Activated T-cell treated with anti-CD3 and anti-CD28 coated beads, Interleukin-2, amount 50 U/mL, for 24 hours (primary cell): ENCODE results near the gene CDCA7.
A peak's percentile ranks its signal among the peaks of the same experiment; 100 is the strongest.

Experiments
- DNase-seq: peaks from one replicate; pipeline ENCODE4 v3.0.0-alpha.2; 2020
- H3K27ac Mint-ChIP-seq: 2 replicates; pipeline ENCODE4 v1.8.0; 2020; ENCODE audit warnings: mild to moderate bottlenecking, mixed read lengths
- H3K27me3 Mint-ChIP-seq: 2 replicates; pipeline ENCODE4 v1.8.0; 2020; ENCODE audit warnings: mixed read lengths
- H3K36me3 Mint-ChIP-seq: 2 replicates; pipeline ENCODE4 v1.8.0; 2020; ENCODE audit warnings: low read depth, mixed read lengths
- H3K4me1 Mint-ChIP-seq: 2 replicates; pipeline ENCODE4 v1.8.0; 2020; ENCODE audit warnings: low read depth, mixed read lengths
- H3K4me3 Mint-ChIP-seq: 2 replicates; pipeline ENCODE4 v1.8.0; 2020; ENCODE audit warnings: mild to moderate bottlenecking, moderate library complexity, mixed read lengths
- H3K9me3 Mint-ChIP-seq: 2 replicates; pipeline ENCODE4 v1.8.0; 2020; ENCODE audit warnings: mixed read lengths

Gene CDCA7

GRCh38 chr2:173387079-173387478, 32.4 kb downstream of the CDCA7 start:
- Mint-ChIP-seq H3K4me3 (no peak overlapping the region), H3K27ac (no peak overlapping the region), H3K9me3 (no peaks in the 10 kb centered on the region), H3K4me1 (no peaks in the 10 kb centered on the region), H3K36me3 (no peaks in the 10 kb centered on the region), H3K27me3 (peaks cover 2% of the 10 kb centered on the region)
- no peak for DNase-seq

DNA sequence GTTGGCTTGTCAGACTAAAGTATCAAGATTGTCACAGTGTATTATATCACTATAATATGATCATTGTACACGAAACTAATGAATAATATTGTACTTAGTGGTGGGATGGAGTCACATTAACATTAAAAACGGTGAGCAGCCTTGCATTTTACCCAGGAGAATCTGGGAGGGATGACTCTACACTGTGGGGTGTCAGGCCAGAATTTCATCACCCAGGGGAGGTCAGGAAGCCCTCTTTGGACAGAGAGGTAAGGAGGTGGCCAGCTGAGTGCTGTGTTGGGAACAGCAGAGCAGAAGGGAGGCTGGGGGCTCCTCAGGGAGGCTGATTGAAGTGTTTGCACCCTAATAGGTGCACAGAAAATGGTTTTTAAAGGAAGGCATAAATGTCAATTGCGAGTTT, 33.0 kb downstream of the CDCA7 start:
- no peak for DNase-seq
- peaks cover 2% of the 10 kb centered on the region for H3K27me3 Mint-ChIP-seq
- no peaks in the 10 kb centered on the region for H3K36me3 Mint-ChIP-seq
- H3K4me3 Mint-ChIP-seq, result no peak overlapping the region
- no peaks in the 10 kb centered on the region for H3K9me3 Mint-ChIP-seq
- no peak overlapping the region for H3K27ac Mint-ChIP-seq
- H3K4me1 Mint-ChIP-seq, result no peaks in the 10 kb centered on the region

DNA sequence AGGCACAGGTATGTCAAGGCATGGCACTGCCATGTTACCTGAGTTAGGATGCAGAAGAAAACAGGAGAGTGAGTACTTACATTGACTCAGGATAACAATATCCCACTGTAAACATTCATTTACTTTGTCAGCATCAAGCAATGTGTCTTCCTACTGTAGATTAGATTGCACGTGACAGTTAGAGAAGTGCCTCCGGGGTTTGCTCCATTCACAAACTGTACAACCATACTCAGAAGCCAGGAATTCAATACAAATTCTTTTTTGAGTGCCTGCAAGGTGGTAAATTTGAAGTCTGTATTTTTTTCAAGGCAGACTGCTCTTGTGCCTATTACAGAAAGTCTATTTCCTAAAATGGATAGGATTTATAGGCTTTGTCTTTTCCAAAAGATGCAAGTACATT, 34.1 kb downstream of the CDCA7 start:
- DNase-seq, result no peak
- H3K36me3 Mint-ChIP-seq, result no peaks in the 10 kb centered on the region
- no peak overlapping the region for H3K27ac Mint-ChIP-seq
- H3K9me3 Mint-ChIP-seq, result no peaks in the 10 kb centered on the region
- H3K27me3 Mint-ChIP-seq, result peaks cover 8% of the 10 kb centered on the region
- no peaks in the 10 kb centered on the region for H3K4me1 Mint-ChIP-seq
- no peak overlapping the region for H3K4me3 Mint-ChIP-seq

DNA sequence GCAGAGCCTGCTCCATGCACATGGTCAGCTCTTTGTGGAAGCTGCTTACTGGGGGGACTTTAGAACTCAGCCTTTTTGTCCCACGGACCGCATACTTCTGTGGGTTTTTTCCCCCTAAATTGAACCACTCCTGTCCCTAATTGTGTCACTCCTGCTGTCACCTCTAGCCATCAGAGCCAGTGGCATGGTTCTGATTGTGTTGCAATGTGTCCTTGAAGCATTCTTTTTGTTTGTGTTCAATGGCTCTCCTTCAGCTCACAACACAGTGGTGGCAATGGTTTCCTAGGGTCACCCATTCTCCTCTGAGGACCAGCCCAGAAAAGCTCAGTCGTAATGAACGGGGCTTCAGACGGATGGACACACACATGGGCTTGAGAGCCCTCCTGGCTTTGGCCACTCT, 35.4 kb downstream of the CDCA7 start:
- no peak overlapping the region for H3K4me3 Mint-ChIP-seq
- no peaks in the 10 kb centered on the region for H3K9me3 Mint-ChIP-seq

DNA sequence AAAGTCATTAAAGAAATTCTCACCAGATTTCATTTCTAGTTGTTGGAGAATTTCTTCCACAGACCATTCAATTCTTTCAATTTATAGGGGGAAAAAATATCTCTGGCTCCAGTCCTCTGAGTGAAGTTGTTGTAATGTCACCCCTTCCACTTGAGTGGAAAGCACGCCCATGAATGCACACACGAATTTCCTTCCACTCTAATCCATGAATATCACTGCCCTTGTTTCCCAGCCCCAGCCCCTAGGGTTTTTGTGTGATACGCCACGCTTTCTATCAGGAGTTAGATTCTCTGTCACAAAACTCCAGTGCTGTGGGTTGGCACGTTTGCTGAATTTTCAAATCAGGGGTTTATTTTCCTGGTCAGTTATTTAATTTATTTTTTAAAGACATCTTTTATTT, 38.1 kb downstream of the CDCA7 start:
- H3K4me3 Mint-ChIP-seq, result no peak overlapping the region
- H3K36me3 Mint-ChIP-seq, result no peaks in the 10 kb centered on the region
- DNase-seq, result no peak
- no peak overlapping the region for H3K27ac Mint-ChIP-seq
- H3K9me3 Mint-ChIP-seq, result no peaks in the 10 kb centered on the region
- H3K27me3 Mint-ChIP-seq, result peaks cover 43% of the 10 kb centered on the region
- no peaks in the 10 kb centered on the region for H3K4me1 Mint-ChIP-seq

More for the DNA sequence above, 35.4 kb downstream of the CDCA7 start:
- no peak for DNase-seq
- Mint-ChIP-seq H3K27me3 (peaks cover 19% of the 10 kb centered on the region), H3K4me1 (no peaks in the 10 kb centered on the region), H3K36me3 (no peaks in the 10 kb centered on the region), H3K27ac (no peak overlapping the region)

GRCh38 chr2:173393186-173393585, 38.5 kb downstream of the CDCA7 start:
- Mint-ChIP-seq H3K9me3 (no peaks in the 10 kb centered on the region), H3K36me3 (no peaks in the 10 kb centered on the region), H3K4me1 (no peaks in the 10 kb centered on the region), H3K27ac (no peak overlapping the region), H3K27me3 (peaks cover 44% of the 10 kb centered on the region), H3K4me3 (no peak overlapping the region)
- no peak for DNase-seq

- no peak overlapping the region for H3K27ac Mint-ChIP-seq
- no peaks in the 10 kb centered on the region for H3K4me1 Mint-ChIP-seq
- no peaks in the 10 kb centered on the region for H3K9me3 Mint-ChIP-seq
- H3K4me3 Mint-ChIP-seq, result no peak overlapping the region
- no peaks in the 10 kb centered on the region for H3K36me3 Mint-ChIP-seq
- peaks cover 44% of the 10 kb centered on the region for H3K27me3 Mint-ChIP-seq
- DNase-seq, result no peak
Measured at GRCh38 chr2:173393636-173394035, 39.0 kb downstream of the CDCA7 start.

DNA sequence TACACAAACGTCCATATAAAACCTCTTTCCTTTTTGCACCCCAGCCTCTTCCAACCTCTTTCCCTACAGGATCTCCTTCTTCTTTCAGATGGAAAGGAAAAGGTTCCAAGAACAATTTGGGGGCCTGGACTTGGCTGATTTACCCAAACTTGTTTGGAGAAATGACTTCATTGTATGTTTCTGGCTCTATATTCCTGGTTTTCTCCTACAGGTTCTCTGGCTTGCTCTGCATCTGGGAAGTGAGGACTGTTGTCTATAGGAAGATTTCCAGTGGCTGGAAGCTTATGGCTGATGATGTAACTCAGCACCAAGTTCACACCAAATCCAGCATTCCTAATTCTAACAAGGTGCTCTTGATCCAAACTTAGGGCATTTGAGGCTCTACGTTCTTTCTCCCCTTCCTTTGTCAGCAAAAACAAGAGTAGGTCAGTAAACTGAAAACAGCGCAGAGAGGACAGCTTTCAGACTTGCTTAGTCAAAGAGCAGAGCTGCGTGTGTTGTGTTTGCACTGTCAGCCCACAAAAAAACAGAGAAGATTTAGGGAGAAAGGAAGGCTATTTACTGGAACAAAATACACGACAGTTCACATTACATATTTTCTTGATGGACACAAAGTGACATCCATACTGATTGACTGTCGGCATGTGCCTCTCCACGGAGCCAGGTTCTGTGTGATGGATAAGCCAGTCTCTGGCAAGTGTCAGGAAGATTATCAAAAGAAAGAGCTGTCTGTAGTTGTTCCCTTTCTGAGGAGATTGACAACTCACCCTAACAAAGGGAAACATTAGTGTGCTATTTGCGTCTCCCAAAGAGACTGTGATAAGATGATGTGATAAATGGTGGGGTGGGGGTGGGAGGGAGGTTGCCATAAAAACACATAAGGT, 39.7 kb downstream of the CDCA7 start:
- no peaks in the 10 kb centered on the region for H3K36me3 Mint-ChIP-seq
- H3K27ac Mint-ChIP-seq, result no peak overlapping the region
- DNase-seq, result no peak
- no peaks in the 10 kb centered on the region for H3K9me3 Mint-ChIP-seq
- peaks cover 48% of the 10 kb centered on the region for H3K27me3 Mint-ChIP-seq
- no peak overlapping the region for H3K4me3 Mint-ChIP-seq
- H3K4me1 Mint-ChIP-seq, result no peaks in the 10 kb centered on the region

- Mint-ChIP-seq H3K27me3 (peaks cover 59% of the 10 kb centered on the region), H3K4me3 (no peak overlapping the region), H3K27ac (no peak overlapping the region), H3K36me3 (no peaks in the 10 kb centered on the region), H3K4me1 (no peaks in the 10 kb centered on the region), H3K9me3 (no peaks in the 10 kb centered on the region)
- no peak for DNase-seq
Measured at GRCh38 chr2:173395567-173396351, 41.1 kb downstream of the CDCA7 start.

GRCh38 chr2:173397539-173397938, 42.9 kb downstream of the CDCA7 start:
- no peak for DNase-seq
- peaks cover 74% of the 10 kb centered on the region for H3K27me3 Mint-ChIP-seq
- no peak overlapping the region for H3K27ac Mint-ChIP-seq
- H3K4me3 Mint-ChIP-seq, result no peak overlapping the region
- no peaks in the 10 kb centered on the region for H3K9me3 Mint-ChIP-seq
- H3K36me3 Mint-ChIP-seq, result no peaks in the 10 kb centered on the region
- H3K4me1 Mint-ChIP-seq, result peaks cover 4% of the 10 kb centered on the region

GRCh38 chr2:173399229-173399628, 44.6 kb downstream of the CDCA7 start:
- peaks cover 81% of the 10 kb centered on the region for H3K27me3 Mint-ChIP-seq
- no peaks in the 10 kb centered on the region for H3K36me3 Mint-ChIP-seq
- H3K4me1 Mint-ChIP-seq, result peaks cover 5% of the 10 kb centered on the region
- DNase-seq, result no peak
- no peak overlapping the region for H3K4me3 Mint-ChIP-seq
- no peaks in the 10 kb centered on the region for H3K9me3 Mint-ChIP-seq
- no peak overlapping the region for H3K27ac Mint-ChIP-seq

- no peak overlapping the region for H3K4me3 Mint-ChIP-seq
- H3K27me3 Mint-ChIP-seq, result peaks cover 83% of the 10 kb centered on the region
- no peak overlapping the region for H3K27ac Mint-ChIP-seq
- no peaks in the 10 kb centered on the region for H3K9me3 Mint-ChIP-seq
- H3K4me1 Mint-ChIP-seq, result peaks cover 5% of the 10 kb centered on the region
- DNase-seq, result no peak
- no peaks in the 10 kb centered on the region for H3K36me3 Mint-ChIP-seq
Measured at GRCh38 chr2:173400760-173401159, 46.1 kb downstream of the CDCA7 start.

GRCh38 chr2:173401716-173402326, 47.1 kb downstream of the CDCA7 start:
- Mint-ChIP-seq H3K9me3 (no peaks in the 10 kb centered on the region), H3K27me3 (peaks cover 77% of the 10 kb centered on the region), H3K4me3 (no peak overlapping the region), H3K27ac (no peak overlapping the region), H3K4me1 (peaks cover 5% of the 10 kb centered on the region), H3K36me3 (no peaks in the 10 kb centered on the region)
- DNase-seq, result no peak

GRCh38 chr2:173402405-173402974, 47.8 kb downstream of the CDCA7 start:
- peaks cover 73% of the 10 kb centered on the region for H3K27me3 Mint-ChIP-seq

More at GRCh38 chr2:173402405-173402974, 47.8 kb downstream of the CDCA7 start:
- Mint-ChIP-seq H3K27ac (no peak overlapping the region), H3K36me3 (no peaks in the 10 kb centered on the region), H3K4me1 (peaks cover 5% of the 10 kb centered on the region), H3K9me3 (no peaks in the 10 kb centered on the region), H3K4me3 (no peak overlapping the region)
- peak; percentile 76 for DNase-seq
